B cell (primary cell): Measurements from ENCODE around the gene EXT2.

Experiments used
- CTCF ChIP-seq: fragments of 200-600 bp; IDR thresholded peaks from one replicate; pipeline ENCODE4 v1.8.0; 2022; ENCODE audit warnings: antibody characterized with exemption, mild to moderate bottlenecking
- EZH2 ChIP-seq: IDR thresholded peaks from 2 replicates; pipeline ENCODE4 v1.6.1; 2012; ENCODE audit warnings: borderline replicate concordance, low read depth, mild to moderate bottlenecking, moderate library complexity, low read length; ENCODE audit not compliant: insufficient read depth, poor library complexity, severe bottlenecking

GRCh38 chr11:44226945-44227344, 131.5 kb downstream of the EXT2 start:
- TF ChIP-seq EZH2 (no peak), CTCF (no peak)
